Uterus (tissue), 4 donors: ENCODE data around the gene EIF3B. TPM values are rescaled to one million over a fixed set of nuclear protein-coding genes. Genes with fewer than 3 reads are reported as not detected.
"Not testable (repeated sequence)": the region's sequence is repeated elsewhere in the genome, so short reads cannot be mapped to it uniquely, and the experiment has no call there.

Source experiments
- DNase-seq, 2 donors: peaks; one replicate each; pipeline ENCODE4 v3.0.0-alpha.2; 2019 to 2020
- H3K27ac ChIP-seq, 2 donors: fragments of 200-600 bp; sonication (generic); 1 replicate in 1 of 2; 2 replicates in 1 of 2; pipeline ENCODE4 v1.5.1; 2016 to 2018
- H3K27me3 ChIP-seq, 2 donors: fragments of 200-600 bp; sonication (generic); one replicate each; pipeline ENCODE4 v1.5.1; 2018 to 2019; ENCODE audit warnings: control low read depth in 1 of 2
- H3K36me3 ChIP-seq, 2 donors: fragments of 200-600 bp; sonication (generic); one replicate each; pipeline ENCODE4 v1.5.1; 2019; ENCODE audit warnings: control low read depth in 1 of 2
- H3K4me1 ChIP-seq, 2 donors: fragments of 200-600 bp; sonication (generic); one replicate each; pipeline ENCODE4 v1.5.1; 2018 to 2019; ENCODE audit warnings: control low read depth in 1 of 2
- H3K4me3 ChIP-seq, 2 donors: fragments of 200-600 bp; sonication (generic); 1 replicate in 1 of 2; 2 replicates in 1 of 2; pipeline ENCODE4 v1.5.1; 2018 to 2019; ENCODE audit warnings: mild to moderate bottlenecking in 1 of 2
- H3K9me3 ChIP-seq, 2 donors: fragments of 200-600 bp; sonication (generic); one replicate each; pipeline ENCODE4 v1.5.1; 2019; ENCODE audit warnings: control low read depth in 1 of 2
- CTCF ChIP-seq, 4 experiments: fragments of 200-600 bp in 2 of 4; fragments of 450-650 bp in 2 of 4; sonication (generic) in 2 of 4; IDR thresholded peaks; one replicate each; pipeline ENCODE4 v1.5.1; 2016 to 2019; ENCODE audit warnings: antibody characterized with exemption in 4 of 4, mild to moderate bottlenecking in 2 of 4, moderate library complexity in 1 of 4
- POLR2A ChIP-seq, 2 donors: fragments of 450-650 bp; IDR thresholded peaks; one replicate each; pipeline ENCODE4 v1.6.1; 2016; ENCODE audit warnings: antibody characterized with exemption in 2 of 2, mild to moderate bottlenecking in 1 of 2, moderate library complexity in 1 of 2
- intact Hi-C: fragments of 100-400 bp; cut with DNase I; formaldehyde crosslinking; loops from one replicate; pipeline ENCODE4 v1.15.1; 2023; ENCODE audit warnings: low total_unique reads
- total RNA-seq, 4 donors: library from RNA; depleted of rRNA in 3 of 4; stranded (reverse); fragments of >200 nt in 3 of 4; gene quantifications; one replicate each; pipeline versions ENCODE4 v1.1.0 to v1.2.4, GENCODE V29; 2014 to 2023
- donor health status: DM: yes; HTN: yes; CAD: no.

The EIF3B gene
- total RNA-seq, 4 donors from 2014 or later: 67.6 to 155 (median 95.2) TPM

DNA sequence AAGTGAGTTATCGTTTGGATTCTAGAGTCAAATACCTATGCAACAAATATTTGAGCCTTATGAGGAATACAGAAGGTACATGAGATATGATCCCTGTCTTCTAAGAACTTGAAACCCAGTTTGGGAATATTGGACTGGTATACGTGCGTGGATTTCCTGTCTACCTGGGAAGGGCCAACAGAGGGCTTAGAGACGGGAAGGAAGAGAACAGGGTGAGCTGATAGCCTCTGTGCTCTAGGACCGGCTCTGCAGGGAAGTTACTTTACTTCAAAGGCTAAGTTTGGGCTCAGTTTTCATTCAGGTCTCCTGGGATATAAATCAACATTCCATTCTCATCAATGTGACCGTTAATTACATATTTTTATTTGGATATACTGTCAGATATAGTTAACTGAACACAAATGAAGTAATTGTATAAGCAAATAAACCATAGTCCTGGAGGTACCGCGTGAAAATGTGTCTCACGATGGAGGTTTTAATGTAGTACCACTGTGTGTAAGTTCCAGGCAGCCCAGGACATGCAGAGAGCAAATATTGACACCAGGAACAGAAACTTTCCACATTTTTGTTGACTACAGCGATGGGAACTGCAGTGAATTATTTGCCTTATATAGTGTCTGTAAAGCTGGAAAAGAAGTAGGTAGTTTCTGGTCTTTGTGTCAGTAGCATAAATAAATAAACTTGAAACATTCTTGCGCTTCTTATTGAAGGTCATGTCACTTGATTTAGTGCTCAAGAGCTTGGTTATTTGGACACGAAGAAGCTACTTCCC lies 57.4 kb downstream of the EIF3B start:
- TF ChIP-seq CTCF (IDR thresholded peaks at IDR 0.05) (no peak), POLR2A (IDR thresholded peaks at IDR 0.05) (no peak)
- H3K4me1 ChIP-seq: peaks cover 0 to 4% of the 10 kb centered on the region in 2 donors
- intact Hi-C loops: no loop called here
- H3K27me3 ChIP-seq: no peaks in the 10 kb centered on the region
- H3K36me3 ChIP-seq: no peaks in the 10 kb centered on the region
- no peak for DNase-seq
- H3K4me3 ChIP-seq: no peak overlapping the region
- no peaks in the 10 kb centered on the region for H3K9me3 ChIP-seq
- H3K27ac ChIP-seq: peak overlapping the region; percentile 13 to 61

DNA sequence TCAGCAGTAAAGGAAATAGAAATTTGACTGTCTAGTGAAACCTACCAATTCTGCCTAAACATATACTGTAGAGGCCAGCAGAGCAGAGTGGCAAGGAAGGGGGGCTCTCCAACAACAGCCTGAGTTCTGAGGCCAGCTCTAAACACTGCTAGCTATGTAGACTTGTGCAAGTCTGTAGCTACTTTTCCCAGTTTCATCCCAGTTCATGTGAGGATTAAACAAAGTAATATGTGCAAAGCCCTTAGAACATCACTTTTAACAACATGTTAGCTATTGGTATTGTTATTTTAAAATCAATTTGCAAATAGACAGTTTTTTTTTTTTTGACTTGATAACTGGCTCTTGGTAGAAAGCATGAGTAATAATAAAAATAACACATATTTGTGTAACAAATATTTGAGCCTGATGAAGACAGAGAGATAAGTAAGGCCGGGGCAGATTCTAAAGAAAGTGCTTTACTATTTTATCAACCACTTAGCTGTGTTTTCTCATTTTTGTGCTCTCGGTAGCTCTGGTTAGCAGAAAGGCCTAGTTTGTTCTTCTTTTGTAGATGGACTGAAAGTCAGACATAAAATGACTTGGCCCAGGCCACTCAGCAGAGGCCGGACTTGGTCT lies 58.1 kb downstream of the EIF3B start:
- Histone ChIP-seq H3K4me3 (no peak overlapping the region), H3K27me3 (no peaks in the 10 kb centered on the region), H3K36me3 (no peaks in the 10 kb centered on the region), H3K9me3 (no peaks in the 10 kb centered on the region), H3K4me1 (peaks cover 0 to 4% of the 10 kb centered on the region in 2 donors), H3K27ac (peak overlapping the region; percentile 13 to 61)
- intact Hi-C loops: no loop called here
- TF ChIP-seq CTCF (IDR thresholded peaks at IDR 0.05) (no peak), POLR2A (IDR thresholded peaks at IDR 0.05) (no peak)
- DNase-seq: no peak

GRCh38 chr7:2416063-2416462 lies 61.4 kb downstream of the EIF3B start:
- intact Hi-C loops: no loop called here
- no peaks in the 10 kb centered on the region for H3K27me3 ChIP-seq
- H3K27ac ChIP-seq: no peak overlapping the region
- DNase-seq: no peak
- no peak for TF ChIP-seq CTCF (IDR thresholded peaks at IDR 0.05)
- no peak for TF ChIP-seq POLR2A (IDR thresholded peaks at IDR 0.05)
- H3K4me1 ChIP-seq: peaks cover 0 to 4% of the 10 kb centered on the region in 2 donors
- no peaks in the 10 kb centered on the region for H3K9me3 ChIP-seq
- no peaks in the 10 kb centered on the region for H3K36me3 ChIP-seq
- H3K4me3 ChIP-seq: no peak overlapping the region

DNA sequence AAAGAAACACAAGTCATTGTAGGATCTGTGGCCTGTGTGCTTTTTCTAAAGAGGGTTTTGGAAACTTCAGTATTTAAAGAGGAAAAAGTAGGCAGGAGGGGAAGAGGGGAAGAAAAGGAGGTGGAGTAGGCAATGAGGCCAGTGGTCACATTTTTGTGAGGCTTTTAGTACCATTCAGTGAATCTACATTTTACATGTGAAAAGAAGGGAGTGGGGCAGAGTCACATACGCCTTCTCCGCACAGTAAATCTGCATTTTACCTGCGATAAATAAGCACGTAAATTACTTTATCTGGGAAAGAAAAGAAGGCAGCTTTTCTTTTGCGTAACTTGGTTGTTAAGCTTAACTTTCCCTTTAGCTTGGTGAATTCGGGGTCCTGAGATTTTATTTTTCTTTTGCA lies 62.0 kb downstream of the EIF3B start:
- no peaks in the 10 kb centered on the region for H3K27me3 ChIP-seq
- H3K4me1 ChIP-seq: peaks cover 0 to 4% of the 10 kb centered on the region in 2 donors
- TF ChIP-seq CTCF (IDR thresholded peaks at IDR 0.05) (no peak), POLR2A (IDR thresholded peaks at IDR 0.05) (no peak)
- no peaks in the 10 kb centered on the region for H3K9me3 ChIP-seq
- no peak for DNase-seq
- H3K4me3 ChIP-seq: no peak overlapping the region
- H3K36me3 ChIP-seq: no peaks in the 10 kb centered on the region
- intact Hi-C loops: no loop called here
- no peak overlapping the region for H3K27ac ChIP-seq

DNA sequence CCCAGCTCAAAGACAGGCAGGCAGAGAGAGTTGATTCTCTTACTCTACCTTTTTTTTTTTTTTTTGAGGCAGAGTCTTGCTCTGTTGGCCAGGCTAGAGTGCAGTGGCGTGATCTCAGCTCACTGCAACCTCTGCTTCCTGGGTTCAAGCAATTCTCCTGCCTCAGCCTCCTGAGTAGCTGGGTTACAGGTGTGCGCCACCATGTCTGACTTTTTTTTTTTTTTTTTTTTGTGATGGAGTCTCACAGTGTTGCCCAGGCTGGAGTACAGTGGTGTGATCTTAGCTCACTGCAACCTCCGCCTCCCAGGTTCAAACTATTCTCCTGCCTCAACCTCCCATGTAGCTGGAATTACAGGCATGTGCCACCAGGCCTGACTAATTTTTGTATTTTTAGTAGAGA lies 62.6 kb downstream of the EIF3B start:
- H3K9me3 ChIP-seq, intact Hi-C loops, H3K27me3 ChIP-seq, H3K36me3 ChIP-seq, H3K27ac ChIP-seq, H3K4me1 ChIP-seq, H3K4me3 ChIP-seq, DNase-seq: not testable (repeated sequence)
